ENCODE results near the gene DIO2. TPM values are rescaled to one million over a fixed set of nuclear protein-coding genes. Genes with fewer than 3 reads are reported as not detected.

DIO2 gene
- total RNA-seq, 1 experiment from 2014 or later, result 48.2 TPM

- POLR2A ChIA-PET (ENCODE audit: unreplicated experiment), result no interaction called here
- H3K9me2 ChIP-seq (ENCODE audit: insufficient read depth), result no peaks in the 10 kb centered on the region
These were observed 61.0 kb downstream of the DIO2 start for GRCh38 chr14:80150301-80150700.

More at GRCh38 chr14:80150301-80150700, 61.0 kb downstream of the DIO2 start:
- no TSS peak for BruUV-seq (replicated peaks)
- no peak for DNase-seq
- Histone ChIP-seq H3K4me1 (replicated peaks; ENCODE audit: insufficient read depth) (peaks cover 14% of the 10 kb centered on the region), H3K36me3 (ENCODE audit: low read depth) (no peaks in the 10 kb centered on the region), H3K79me2 (ENCODE audit: low read depth) (no peaks in the 10 kb centered on the region), H3K4me2 (no peak overlapping the region), H3F3A (ENCODE audit: insufficient read depth, low read depth) (peaks cover 4% of the 10 kb centered on the region; the same call in 1 of the 2 replicates), H3K27me3 (ENCODE audit: insufficient read depth, low read depth) (no peaks in the 10 kb centered on the region), H3K4me3 (no peak overlapping the region), H2AFZ (no peak overlapping the region), H3K27ac (no peak overlapping the region), H3K9me3 (ENCODE audit: insufficient read depth, low read depth) (peaks cover 3% of the 10 kb centered on the region; the same call in 1 of the 2 replicates), H4K20me1 (ENCODE audit: insufficient read depth) (no peaks in the 10 kb centered on the region)
- CTCF ChIA-PET, result no interaction called here
- TF ChIP-seq CTCF (conservative IDR thresholded peaks at IDR 0.05) (no peak), EZH2 (IDR thresholded peaks at IDR 0.05; ENCODE audit: low read depth) (no peak)
- intact Hi-C loops (cut with micrococcal nuclease; ENCODE audit: unreplicated experiment), result no loop called here
